D721Med (cell line): ENCODE measurements around the gene MCFD2.

ENCODE experiments used
- DNase-seq: peaks from one replicate; pipeline ENCODE4 v3.0.0; 2011; ENCODE audit warnings: low spot score; ENCODE audit not compliant: insufficient read length
- FAIRE-seq: peaks from 2 replicates; lab custom pipeline; 2011; peaks lifted over from hg19 to GRCh38; lab: Jason Lieb, UNC
- TF ChIP-seq, protein P1 (sequence below): IDR thresholded peaks from 2 replicates; pipeline ENCODE4 v1.5.1; 2012; ENCODE audit warnings: mild to moderate bottlenecking, control low read depth; ENCODE audit not compliant: insufficient read depth; ENCODE audit errors: missing control alignments

MCFD2 gene

DNA sequence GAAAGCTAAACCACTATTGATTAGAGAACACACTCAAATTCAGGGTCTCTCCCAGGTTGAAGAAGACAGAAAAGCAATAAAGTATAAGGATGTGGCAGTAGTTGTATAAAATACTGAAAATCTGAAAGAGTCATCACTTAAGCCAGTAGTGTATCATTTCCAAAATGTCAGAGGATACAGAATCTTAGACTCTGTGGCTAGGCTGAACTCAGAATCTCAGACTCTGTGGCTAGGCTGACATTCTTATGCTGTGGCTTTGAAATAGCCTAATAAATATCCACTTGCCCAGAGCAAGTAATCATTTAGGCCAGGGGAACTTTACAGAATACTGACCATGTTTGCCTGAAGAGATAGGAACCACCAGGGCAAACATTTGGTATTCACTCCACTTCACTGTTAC, 13.1 kb downstream of the MCFD2 start:
- TF ChIP-seq, protein P1, sequence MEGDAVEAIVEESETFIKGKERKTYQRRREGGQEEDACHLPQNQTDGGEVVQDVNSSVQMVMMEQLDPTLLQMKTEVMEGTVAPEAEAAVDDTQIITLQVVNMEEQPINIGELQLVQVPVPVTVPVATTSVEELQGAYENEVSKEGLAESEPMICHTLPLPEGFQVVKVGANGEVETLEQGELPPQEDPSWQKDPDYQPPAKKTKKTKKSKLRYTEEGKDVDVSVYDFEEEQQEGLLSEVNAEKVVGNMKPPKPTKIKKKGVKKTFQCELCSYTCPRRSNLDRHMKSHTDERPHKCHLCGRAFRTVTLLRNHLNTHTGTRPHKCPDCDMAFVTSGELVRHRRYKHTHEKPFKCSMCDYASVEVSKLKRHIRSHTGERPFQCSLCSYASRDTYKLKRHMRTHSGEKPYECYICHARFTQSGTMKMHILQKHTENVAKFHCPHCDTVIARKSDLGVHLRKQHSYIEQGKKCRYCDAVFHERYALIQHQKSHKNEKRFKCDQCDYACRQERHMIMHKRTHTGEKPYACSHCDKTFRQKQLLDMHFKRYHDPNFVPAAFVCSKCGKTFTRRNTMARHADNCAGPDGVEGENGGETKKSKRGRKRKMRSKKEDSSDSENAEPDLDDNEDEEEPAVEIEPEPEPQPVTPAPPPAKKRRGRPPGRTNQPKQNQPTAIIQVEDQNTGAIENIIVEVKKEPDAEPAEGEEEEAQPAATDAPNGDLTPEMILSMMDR: no peak
- DNase-seq (no peak), FAIRE-seq (no peak)

DNA sequence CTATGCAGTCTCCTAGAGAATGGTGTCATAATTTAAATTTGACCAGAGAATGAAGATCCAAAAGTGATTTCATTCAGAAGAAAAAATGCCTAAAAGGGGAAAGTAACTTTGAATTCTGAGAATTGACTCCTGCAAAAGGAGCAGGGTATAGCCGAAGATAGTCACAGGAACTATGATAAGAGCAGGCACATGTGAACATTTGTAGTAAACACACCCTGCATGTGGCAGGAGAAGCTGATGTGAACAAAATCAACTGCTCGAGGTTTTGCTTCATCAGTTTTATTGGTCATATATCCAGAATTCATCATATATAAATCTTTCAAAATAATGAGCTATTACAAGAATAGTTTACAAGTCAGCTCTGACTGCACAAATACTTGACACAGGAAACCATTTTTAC, 14.0 kb downstream of the MCFD2 start:
- FAIRE-seq: no peak
- TF ChIP-seq, protein P1: no peak
- no peak for DNase-seq

DNA sequence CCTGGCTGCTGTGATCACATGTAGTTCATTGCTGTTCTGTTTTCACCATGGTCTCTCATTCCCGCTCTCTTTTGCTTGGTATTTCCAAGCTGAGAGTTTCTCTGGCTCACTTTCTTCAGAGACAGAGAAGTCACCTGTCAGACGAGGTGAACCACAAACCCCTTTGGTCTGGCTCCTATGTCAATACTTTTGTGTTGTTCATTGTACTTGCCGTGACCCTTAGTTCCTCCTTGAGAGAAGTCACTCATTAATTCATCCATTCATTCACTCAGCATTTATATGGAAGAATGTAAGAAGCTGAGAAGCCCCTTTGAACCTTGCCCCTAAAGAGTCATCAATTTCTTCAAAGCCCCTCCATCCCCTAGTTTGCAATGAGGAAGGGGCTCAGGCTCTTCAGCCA, 15.2 kb downstream of the MCFD2 start:
- no peak for FAIRE-seq
- TF ChIP-seq, protein P1: no peak
- no peak for DNase-seq

DNA sequence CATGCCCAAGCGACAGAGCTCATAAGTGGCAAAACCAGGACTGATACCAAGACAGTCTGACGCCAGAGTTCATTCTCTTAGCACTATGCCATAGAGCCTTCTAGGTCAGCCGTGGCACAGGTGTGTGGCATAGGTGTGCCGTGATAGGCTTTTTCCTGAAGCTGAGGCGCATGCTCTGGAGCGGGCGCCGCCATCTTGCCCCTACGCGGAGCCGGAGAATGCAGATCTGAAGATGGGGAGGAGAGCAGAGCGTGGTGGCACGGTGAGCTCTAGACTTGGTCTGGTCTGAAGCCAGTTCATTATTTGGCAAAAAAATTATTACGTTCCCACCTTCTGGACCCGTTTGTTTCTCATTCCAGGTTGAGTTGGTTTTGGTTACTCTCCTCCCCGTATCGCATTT, 16.6 kb downstream of the MCFD2 start:
- FAIRE-seq (no peak), DNase-seq (no peak)
- TF ChIP-seq, protein P1: no peak

DNA sequence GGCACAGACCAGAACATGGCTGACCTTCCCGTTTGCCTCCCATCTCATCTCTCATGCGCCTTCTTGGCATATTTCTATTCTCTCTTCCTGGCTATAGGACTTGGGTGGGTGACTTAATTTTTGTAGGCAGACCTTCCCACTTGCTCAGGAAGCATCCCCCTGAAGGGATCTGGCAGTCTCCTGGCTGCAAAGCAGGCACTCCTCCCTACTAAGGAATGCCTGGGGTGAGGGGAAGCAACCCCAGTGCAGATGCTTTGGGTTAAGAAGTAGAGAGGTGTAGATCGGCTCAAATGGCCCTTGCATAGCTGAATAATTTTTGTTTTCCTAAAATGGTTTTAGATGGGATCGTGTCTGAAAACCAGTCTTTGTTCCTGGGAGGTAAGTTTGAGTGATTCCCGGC, 17.6 kb downstream of the MCFD2 start:
- TF ChIP-seq, protein P1: no peak
- FAIRE-seq (no peak), DNase-seq (no peak)

DNA sequence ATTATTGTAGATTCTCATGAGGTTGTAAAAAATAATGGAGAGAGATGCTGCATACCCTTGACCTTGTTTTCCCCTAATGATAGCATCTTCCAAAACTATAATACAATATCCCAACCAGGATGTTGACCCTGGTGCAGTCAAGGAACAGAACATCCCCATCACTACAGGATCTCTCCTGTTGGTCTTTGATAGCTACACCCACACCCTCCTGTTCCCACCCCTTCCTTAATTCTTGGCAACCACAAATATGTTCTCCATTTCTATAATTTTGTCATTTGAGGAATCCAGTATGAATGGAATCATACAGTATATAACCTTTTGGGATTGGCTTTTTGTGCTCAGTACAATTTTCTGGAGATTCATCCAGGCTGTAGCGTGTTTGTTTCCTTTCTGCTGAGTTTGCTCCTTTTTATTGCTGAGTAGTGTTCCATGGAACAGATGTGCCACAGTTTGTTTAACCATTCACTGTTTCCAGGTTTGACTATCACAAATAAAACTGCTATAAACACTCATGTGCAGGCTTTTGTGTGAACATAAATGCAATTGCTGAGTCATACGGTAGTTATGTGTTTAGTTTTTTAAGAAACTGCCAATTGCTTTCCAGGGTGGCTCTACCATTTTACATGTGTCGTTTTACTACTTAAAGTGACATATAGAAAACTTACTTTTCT, 22.2 kb downstream of the MCFD2 start:
- no peak for FAIRE-seq
- no peak for DNase-seq
- TF ChIP-seq, protein P1: no peak

DNA sequence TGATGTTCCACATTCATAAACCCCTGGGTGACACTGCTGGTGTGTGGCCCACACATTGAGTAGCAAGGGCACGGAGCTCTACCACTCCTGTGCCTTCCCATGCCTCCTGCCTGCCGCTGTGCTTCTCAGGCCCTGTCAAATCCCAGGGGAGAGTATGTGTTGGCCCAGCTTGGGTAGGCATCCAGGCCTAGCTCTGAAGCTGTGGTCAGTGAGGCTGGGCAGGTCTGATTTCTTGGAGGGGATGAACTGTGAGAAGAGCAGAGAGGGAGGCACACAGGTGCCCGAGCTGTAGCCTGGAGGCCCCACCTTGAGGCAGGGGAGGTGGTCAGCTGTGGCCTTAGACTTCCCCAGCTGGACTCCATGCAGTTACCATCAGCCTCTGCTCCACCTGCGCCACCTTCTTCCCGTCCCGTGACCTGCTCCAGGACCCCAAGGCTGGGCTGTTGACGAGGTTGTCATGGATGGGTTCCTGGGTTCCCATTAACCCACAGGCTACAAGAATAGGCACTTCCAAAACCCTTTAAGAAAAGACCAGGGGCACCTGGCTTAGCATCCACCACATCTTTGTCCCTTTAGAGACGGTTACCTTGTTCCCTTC, 23.6 kb downstream of the MCFD2 start:
- FAIRE-seq (no peak), DNase-seq (no peak)
- TF ChIP-seq, protein P1: no peak
